ENCODE data around the gene RAD51B.
"Not testable (repeated sequence)": the region's sequence is repeated elsewhere in the genome, so short reads cannot be mapped to it uniquely, and the experiment has no call there.

Gene RAD51B

GRCh38 chr14:68253160-68253780, 433.7 kb downstream of the RAD51B start:
- H3K36me3 ChIP-seq (ENCODE audit: insufficient read depth, insufficient read length, low read length), result no peaks in the 10 kb centered on the region
- TF ChIP-seq YY1 (IDR thresholded peaks at IDR 0.05; ENCODE audit: insufficient read depth, insufficient read length) (no peak), SUZ12 (IDR thresholded peaks at IDR 0.05; ENCODE audit: extremely low read depth, insufficient read depth, insufficient read length) (no peak), ZNF274 (IDR thresholded peaks at IDR 0.05; ENCODE audit: low read depth, low read length) (no peak)
- H3K27me3 ChIP-seq (ENCODE audit: insufficient read depth, insufficient read length), result no peaks in the 10 kb centered on the region
- H3K9ac ChIP-seq (ENCODE audit: insufficient read length, low read depth), result no peak overlapping the region
- no peak overlapping the region for H3K4me3 ChIP-seq (ENCODE audit: insufficient read length, low read depth)
- H3K4me1 ChIP-seq (ENCODE audit: insufficient read depth, insufficient read length), result peaks cover 2% of the 10 kb centered on the region
- no peak for DNase-seq (ENCODE audit: low read depth, low spot score)
- no peaks in the 10 kb centered on the region for H3K9me3 ChIP-seq (ENCODE audit: insufficient read depth, low read length)

GRCh38 chr14:68253878-68254528, 434.4 kb downstream of the RAD51B start:
- Histone ChIP-seq H3K4me1 (ENCODE audit: insufficient read depth, insufficient read length) (no peaks in the 10 kb centered on the region), H3K36me3 (ENCODE audit: insufficient read depth, insufficient read length, low read length) (no peaks in the 10 kb centered on the region), H3K4me3 (ENCODE audit: insufficient read length, low read depth) (no peak overlapping the region), H3K9ac (ENCODE audit: insufficient read length, low read depth) (no peak overlapping the region), H3K27me3 (ENCODE audit: insufficient read depth, insufficient read length) (no peaks in the 10 kb centered on the region), H3K9me3 (ENCODE audit: insufficient read depth, low read length) (no peaks in the 10 kb centered on the region)
- DNase-seq (ENCODE audit: low read depth, low spot score), result no peak
- TF ChIP-seq SUZ12 (IDR thresholded peaks at IDR 0.05; ENCODE audit: extremely low read depth, insufficient read depth, insufficient read length) (no peak), ZNF274 (IDR thresholded peaks at IDR 0.05; ENCODE audit: low read depth, low read length) (no peak), YY1 (IDR thresholded peaks at IDR 0.05; ENCODE audit: insufficient read depth, insufficient read length) (no peak)

- no peak for DNase-seq (ENCODE audit: low read depth, low spot score)
- no peaks in the 10 kb centered on the region for H3K36me3 ChIP-seq (ENCODE audit: insufficient read depth, insufficient read length, low read length)
- H3K9me3 ChIP-seq (ENCODE audit: insufficient read depth, low read length), result no peaks in the 10 kb centered on the region
- H3K4me1 ChIP-seq (ENCODE audit: insufficient read depth, insufficient read length), result no peaks in the 10 kb centered on the region
- TF ChIP-seq YY1 (IDR thresholded peaks at IDR 0.05; ENCODE audit: insufficient read depth, insufficient read length), result no peak
- no peak for TF ChIP-seq SUZ12 (IDR thresholded peaks at IDR 0.05; ENCODE audit: extremely low read depth, insufficient read depth, insufficient read length)
- TF ChIP-seq ZNF274 (IDR thresholded peaks at IDR 0.05; ENCODE audit: low read depth, low read length), result no peak
- H3K9ac ChIP-seq (ENCODE audit: insufficient read length, low read depth), result no peak overlapping the region
- H3K4me3 ChIP-seq (ENCODE audit: insufficient read length, low read depth), result no peak overlapping the region
- no peaks in the 10 kb centered on the region for H3K27me3 ChIP-seq (ENCODE audit: insufficient read depth, insufficient read length)
Observed at GRCh38 chr14:68254669-68255527, 435.3 kb downstream of the RAD51B start.

GRCh38 chr14:68255693-68256178, 436.2 kb downstream of the RAD51B start:
- no peaks in the 10 kb centered on the region for H3K9me3 ChIP-seq (ENCODE audit: insufficient read depth, low read length)
- H3K4me1 ChIP-seq (ENCODE audit: insufficient read depth, insufficient read length), result no peaks in the 10 kb centered on the region
- no peak overlapping the region for H3K4me3 ChIP-seq (ENCODE audit: insufficient read length, low read depth)
- DNase-seq (ENCODE audit: low read depth, low spot score), result no peak
- no peaks in the 10 kb centered on the region for H3K27me3 ChIP-seq (ENCODE audit: insufficient read depth, insufficient read length)
- no peaks in the 10 kb centered on the region for H3K36me3 ChIP-seq (ENCODE audit: insufficient read depth, insufficient read length, low read length)
- no peak for TF ChIP-seq YY1 (IDR thresholded peaks at IDR 0.05; ENCODE audit: insufficient read depth, insufficient read length)
- no peak for TF ChIP-seq ZNF274 (IDR thresholded peaks at IDR 0.05; ENCODE audit: low read depth, low read length)
- no peak for TF ChIP-seq SUZ12 (IDR thresholded peaks at IDR 0.05; ENCODE audit: extremely low read depth, insufficient read depth, insufficient read length)
- no peak overlapping the region for H3K9ac ChIP-seq (ENCODE audit: insufficient read length, low read depth)

- H3K36me3 ChIP-seq (ENCODE audit: insufficient read depth, insufficient read length, low read length), result no peaks in the 10 kb centered on the region
- no peak overlapping the region for H3K9ac ChIP-seq (ENCODE audit: insufficient read length, low read depth)
- H3K4me3 ChIP-seq (ENCODE audit: insufficient read length, low read depth), result no peak overlapping the region
- H3K4me1 ChIP-seq (ENCODE audit: insufficient read depth, insufficient read length), result peaks cover 5% of the 10 kb centered on the region
- no peaks in the 10 kb centered on the region for H3K9me3 ChIP-seq (ENCODE audit: insufficient read depth, low read length)
- H3K27me3 ChIP-seq (ENCODE audit: insufficient read depth, insufficient read length), result no peaks in the 10 kb centered on the region
- TF ChIP-seq YY1 (IDR thresholded peaks at IDR 0.05; ENCODE audit: insufficient read depth, insufficient read length) (no peak), ZNF274 (IDR thresholded peaks at IDR 0.05; ENCODE audit: low read depth, low read length) (no peak), SUZ12 (IDR thresholded peaks at IDR 0.05; ENCODE audit: extremely low read depth, insufficient read depth, insufficient read length) (no peak)
- DNase-seq (ENCODE audit: low read depth, low spot score), result no peak
Observed at GRCh38 chr14:68257969-68258368, 438.4 kb downstream of the RAD51B start.

GRCh38 chr14:68258995-68259394, 439.4 kb downstream of the RAD51B start:
- not testable (repeated sequence) for H3K4me1 ChIP-seq (ENCODE audit: insufficient read depth, insufficient read length); H3K36me3 ChIP-seq (ENCODE audit: insufficient read depth, insufficient read length, low read length); H3K9me3 ChIP-seq (ENCODE audit: insufficient read depth, low read length); H3K27me3 ChIP-seq (ENCODE audit: insufficient read depth, insufficient read length); H3K9ac ChIP-seq (ENCODE audit: insufficient read length, low read depth); DNase-seq (ENCODE audit: low read depth, low spot score); H3K4me3 ChIP-seq (ENCODE audit: insufficient read length, low read depth)

GRCh38 chr14:68260121-68260520, 440.5 kb downstream of the RAD51B start:
- Histone ChIP-seq H3K9me3 (ENCODE audit: insufficient read depth, low read length) (no peaks in the 10 kb centered on the region), H3K36me3 (ENCODE audit: insufficient read depth, insufficient read length, low read length) (no peaks in the 10 kb centered on the region), H3K4me1 (ENCODE audit: insufficient read depth, insufficient read length) (peaks cover 5% of the 10 kb centered on the region), H3K9ac (ENCODE audit: insufficient read length, low read depth) (no peak overlapping the region), H3K4me3 (ENCODE audit: insufficient read length, low read depth) (no peak overlapping the region), H3K27me3 (ENCODE audit: insufficient read depth, insufficient read length) (no peaks in the 10 kb centered on the region)
- DNase-seq (ENCODE audit: low read depth, low spot score), result no peak
- TF ChIP-seq YY1 (IDR thresholded peaks at IDR 0.05; ENCODE audit: insufficient read depth, insufficient read length) (no peak), ZNF274 (IDR thresholded peaks at IDR 0.05; ENCODE audit: low read depth, low read length) (no peak), SUZ12 (IDR thresholded peaks at IDR 0.05; ENCODE audit: extremely low read depth, insufficient read depth, insufficient read length) (no peak)
